Measurements from ENCODE around the gene GABBR2.

GRCh38 chr9:98290411-98290810 is 418.3 kb downstream of the GABBR2 start:
- no peak for TF ChIP-seq CTCF (IDR thresholded peaks at IDR 0.05; ENCODE audit: low read depth, low read length)
- no peak for TF ChIP-seq EZH2phosphoT487 (IDR thresholded peaks at IDR 0.05; ENCODE audit: low read depth)

Data from OCI-LY3 (cell line).